ENCODE results near the gene HOGA1. TPM values are rescaled to one million over a fixed set of nuclear protein-coding genes. Genes with fewer than 3 reads are reported as not detected.

Gene HOGA1
- total and polyA plus RNA-seq, 2 experiments from 2014 or later = 2.1 to 5.3 TPM

GRCh38 chr10:97601268-97602215 lies 17.4 kb downstream of the HOGA1 start:
- Histone ChIP-seq H3K4me1 (ENCODE audit: low read depth) (no peaks in the 10 kb centered on the region), H3K27me3 (no peaks in the 10 kb centered on the region), H3K27ac (no peak overlapping the region), H3K9me3 (ENCODE audit: low read depth) (no peaks in the 10 kb centered on the region), H3K36me3 (no peaks in the 10 kb centered on the region), H3K4me3 (no peak overlapping the region)
- peak in 1 of 2 donors; percentile 15 for DNase-seq (ENCODE audit: low read depth in 1 of 2, low spot score in 1 of 2)
- TF ChIP-seq, protein P1, sequence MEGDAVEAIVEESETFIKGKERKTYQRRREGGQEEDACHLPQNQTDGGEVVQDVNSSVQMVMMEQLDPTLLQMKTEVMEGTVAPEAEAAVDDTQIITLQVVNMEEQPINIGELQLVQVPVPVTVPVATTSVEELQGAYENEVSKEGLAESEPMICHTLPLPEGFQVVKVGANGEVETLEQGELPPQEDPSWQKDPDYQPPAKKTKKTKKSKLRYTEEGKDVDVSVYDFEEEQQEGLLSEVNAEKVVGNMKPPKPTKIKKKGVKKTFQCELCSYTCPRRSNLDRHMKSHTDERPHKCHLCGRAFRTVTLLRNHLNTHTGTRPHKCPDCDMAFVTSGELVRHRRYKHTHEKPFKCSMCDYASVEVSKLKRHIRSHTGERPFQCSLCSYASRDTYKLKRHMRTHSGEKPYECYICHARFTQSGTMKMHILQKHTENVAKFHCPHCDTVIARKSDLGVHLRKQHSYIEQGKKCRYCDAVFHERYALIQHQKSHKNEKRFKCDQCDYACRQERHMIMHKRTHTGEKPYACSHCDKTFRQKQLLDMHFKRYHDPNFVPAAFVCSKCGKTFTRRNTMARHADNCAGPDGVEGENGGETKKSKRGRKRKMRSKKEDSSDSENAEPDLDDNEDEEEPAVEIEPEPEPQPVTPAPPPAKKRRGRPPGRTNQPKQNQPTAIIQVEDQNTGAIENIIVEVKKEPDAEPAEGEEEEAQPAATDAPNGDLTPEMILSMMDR (IDR thresholded peaks at IDR 0.05; ENCODE audit: low read depth, low read length) = no peak

DNA sequence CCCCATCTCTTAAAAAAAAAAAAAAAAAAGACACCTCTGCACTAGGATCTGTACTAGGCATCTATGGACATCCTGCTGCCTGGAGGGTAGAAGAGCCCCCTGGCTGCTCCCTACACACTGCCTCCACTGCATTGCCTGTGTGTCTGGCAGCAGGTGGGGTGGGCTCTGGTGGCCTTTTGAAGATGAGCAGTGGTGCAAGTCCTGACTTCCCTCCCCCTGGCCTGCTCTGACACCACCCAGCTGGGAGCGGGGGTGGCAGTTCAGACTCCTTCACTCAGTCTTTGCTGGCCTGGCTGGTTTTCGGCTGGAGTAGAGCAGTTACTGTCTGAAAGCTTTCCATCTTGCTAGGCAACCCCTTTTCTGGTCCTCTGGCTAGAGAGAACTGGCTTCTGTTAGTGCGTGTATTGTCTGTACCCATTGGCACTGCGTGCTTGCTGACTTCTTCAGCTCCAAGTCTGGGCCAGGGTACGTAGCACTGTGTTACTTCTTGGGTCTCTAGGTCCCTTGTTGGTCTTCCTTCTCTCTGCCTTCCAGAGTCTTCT lies 23.0 kb downstream of the HOGA1 start:
- TF ChIP-seq, protein P1 (IDR thresholded peaks at IDR 0.05; ENCODE audit: low read depth, low read length) = no peak
- Histone ChIP-seq H3K27ac (no peak overlapping the region), H3K27me3 (no peaks in the 10 kb centered on the region), H3K36me3 (no peaks in the 10 kb centered on the region), H3K4me3 (no peak overlapping the region), H3K9me3 (ENCODE audit: low read depth) (no peaks in the 10 kb centered on the region), H3K4me1 (ENCODE audit: low read depth) (peaks cover 12% of the 10 kb centered on the region)
- no peak for DNase-seq (ENCODE audit: low read depth in 1 of 2, low spot score in 1 of 2)

DNA sequence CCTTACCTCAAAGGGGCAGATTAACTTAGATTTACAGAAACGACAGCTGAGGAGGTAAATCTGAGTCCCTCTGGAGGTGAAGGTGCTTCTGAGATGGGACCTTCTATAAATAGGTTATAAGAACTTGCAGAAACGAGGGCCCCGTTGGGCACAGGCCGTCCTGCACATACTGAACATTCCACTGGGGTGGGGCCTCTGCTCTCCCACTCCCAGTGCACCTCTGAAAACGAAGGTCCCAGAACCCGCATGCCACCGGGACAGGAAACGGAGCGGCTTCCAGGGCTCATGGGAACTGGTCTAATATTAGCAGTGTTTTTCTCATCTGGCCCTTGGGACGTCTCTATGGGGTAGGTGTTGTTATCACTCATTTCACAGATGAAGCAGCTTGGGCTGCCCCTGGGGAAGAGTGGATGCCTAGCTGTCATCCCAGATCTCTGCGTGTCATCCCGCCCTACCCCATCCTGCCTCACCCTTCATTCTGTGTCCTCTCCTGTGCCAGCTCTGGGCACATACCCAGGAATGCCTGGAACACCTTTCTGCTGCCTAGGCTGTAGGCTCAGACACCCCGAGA lies 24.9 kb downstream of the HOGA1 start:
- DNase-seq (ENCODE audit: low read depth in 1 of 2, low spot score in 1 of 2) = peak in 1 of 2 donors; percentile 49
- Histone ChIP-seq H3K27me3 (no peaks in the 10 kb centered on the region), H3K27ac (peak overlapping the region; percentile 28), H3K36me3 (no peaks in the 10 kb centered on the region), H3K9me3 (ENCODE audit: low read depth) (no peaks in the 10 kb centered on the region), H3K4me3 (no peak overlapping the region), H3K4me1 (ENCODE audit: low read depth) (peaks cover 12% of the 10 kb centered on the region)
- TF ChIP-seq, protein P1 (IDR thresholded peaks at IDR 0.05; ENCODE audit: low read depth, low read length) = no peak

- Histone ChIP-seq H3K36me3 (no peaks in the 10 kb centered on the region), H3K9me3 (ENCODE audit: low read depth) (no peaks in the 10 kb centered on the region), H3K27ac (no peak overlapping the region), H3K4me3 (no peak overlapping the region), H3K4me1 (ENCODE audit: low read depth) (peaks cover 12% of the 10 kb centered on the region), H3K27me3 (no peaks in the 10 kb centered on the region)
- DNase-seq (ENCODE audit: low read depth in 1 of 2, low spot score in 1 of 2) = no peak
- TF ChIP-seq, protein P1 (IDR thresholded peaks at IDR 0.05; ENCODE audit: low read depth, low read length) = no peak
Measured at GRCh38 chr10:97611473-97611872, 27.3 kb downstream of the HOGA1 start.

- no peaks in the 10 kb centered on the region for H3K27me3 ChIP-seq
- no peak overlapping the region for H3K27ac ChIP-seq
- peaks cover 12% of the 10 kb centered on the region for H3K4me1 ChIP-seq (ENCODE audit: low read depth)
- H3K9me3 ChIP-seq (ENCODE audit: low read depth) = no peaks in the 10 kb centered on the region
- H3K36me3 ChIP-seq = no peaks in the 10 kb centered on the region
- TF ChIP-seq, protein P1 (IDR thresholded peaks at IDR 0.05; ENCODE audit: low read depth, low read length) = peak; percentile 35
- peak; percentile 33 to 70 for DNase-seq (ENCODE audit: low read depth in 1 of 2, low spot score in 1 of 2)
- no peak overlapping the region for H3K4me3 ChIP-seq
Measured at GRCh38 chr10:97612386-97612785, 28.2 kb downstream of the HOGA1 start.
